Effector memory CD8-positive, alpha-beta T cell (primary cell): ENCODE measurements around the gene FKBP11.

Source experiments
- ATAC-seq: fragments of 150-1000 bp; cut with Tn5 transposase; replicated peaks from 2 replicates; pipeline ENCODE4 v1.10.0; 2021; ENCODE audit warnings: mild to moderate bottlenecking, moderate library complexity
- DNase-seq, 3 experiments: peaks; one replicate each; pipeline ENCODE4 v3.0.0; 2021
- H3K27ac Mint-ChIP-seq, 2 donors: one replicate each; pipeline ENCODE4 v1.8.0; 2022; ENCODE audit warnings: mild to moderate bottlenecking in 2 of 2, mixed read lengths in 2 of 2, moderate library complexity in 2 of 2
- H3K27me3 Mint-ChIP-seq, 2 donors: one replicate each; pipeline ENCODE4 v1.8.0; 2022; ENCODE audit warnings: mixed read lengths in 2 of 2
- H3K36me3 Mint-ChIP-seq: one replicate; pipeline ENCODE4 v1.8.0; 2022; ENCODE audit warnings: mild to moderate bottlenecking, moderate library complexity, mixed read lengths; ENCODE audit not compliant: insufficient read depth
- H3K4me1 Mint-ChIP-seq, 2 donors: one replicate each; pipeline ENCODE4 v1.8.0; 2022; ENCODE audit warnings: low read depth in 2 of 2, mixed read lengths in 2 of 2
- H3K4me3 Mint-ChIP-seq, 2 donors: one replicate each; pipeline ENCODE4 v1.8.0; 2022; ENCODE audit warnings: mild to moderate bottlenecking in 2 of 2, mixed read lengths in 2 of 2, moderate library complexity in 2 of 2
- H3K9me3 Mint-ChIP-seq, 2 donors: one replicate each; pipeline ENCODE4 v1.8.0; 2022; ENCODE audit warnings: mixed read lengths in 2 of 2

FKBP11 gene

DNA sequence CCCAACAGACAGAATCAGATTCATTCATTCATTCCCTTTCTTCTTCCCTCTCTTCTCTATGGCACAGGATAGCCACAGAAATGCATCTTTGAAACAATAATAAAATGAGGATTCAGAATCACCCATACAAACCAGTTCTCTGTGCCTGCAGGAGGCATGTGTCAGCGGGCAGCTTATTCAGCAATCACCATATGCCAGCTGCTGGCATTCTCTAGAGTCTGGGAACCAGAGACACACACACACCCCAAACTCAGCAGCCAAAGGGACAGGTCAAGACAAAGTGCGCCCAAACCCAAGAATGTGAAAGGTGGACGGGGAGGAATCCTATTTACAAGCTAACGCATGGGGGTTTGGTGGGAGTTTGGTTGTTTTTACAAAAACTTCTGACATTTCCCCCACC is 17.9 kb upstream of the FKBP11 start:
- no peaks in the 10 kb centered on the region for H3K9me3 Mint-ChIP-seq
- H3K4me1 Mint-ChIP-seq = peaks cover 12 to 14% of the 10 kb centered on the region in 2 donors
- H3K36me3 Mint-ChIP-seq = peaks cover 24% of the 10 kb centered on the region
- peak overlapping the region; percentile 12 to 44 for H3K27ac Mint-ChIP-seq
- no peaks in the 10 kb centered on the region for H3K27me3 Mint-ChIP-seq
- no peak for DNase-seq
- H3K4me3 Mint-ChIP-seq = no peak overlapping the region
- ATAC-seq = no peak

DNA sequence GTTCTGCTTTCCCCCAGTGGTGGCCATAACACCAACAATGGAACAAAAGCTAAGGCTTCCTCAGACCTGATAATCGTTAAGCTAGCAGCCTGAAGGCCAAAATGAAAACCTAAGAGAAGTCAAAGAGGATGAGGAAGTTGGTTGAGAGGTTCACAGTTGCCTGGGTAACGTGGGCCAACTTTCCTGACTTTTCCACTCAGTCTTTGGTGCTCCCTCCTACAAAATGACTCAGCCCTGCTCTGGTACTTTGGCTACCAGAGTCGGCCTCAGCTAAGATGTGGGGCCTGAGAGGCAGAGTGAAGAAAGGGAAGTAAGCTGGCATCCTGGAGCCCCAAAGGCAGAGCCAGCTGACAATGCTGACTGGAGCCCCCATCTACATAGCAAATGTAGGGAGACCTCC is 14.9 kb upstream of the FKBP11 start:
- ATAC-seq = no peak
- peaks cover 24% of the 10 kb centered on the region for H3K36me3 Mint-ChIP-seq

DNA sequence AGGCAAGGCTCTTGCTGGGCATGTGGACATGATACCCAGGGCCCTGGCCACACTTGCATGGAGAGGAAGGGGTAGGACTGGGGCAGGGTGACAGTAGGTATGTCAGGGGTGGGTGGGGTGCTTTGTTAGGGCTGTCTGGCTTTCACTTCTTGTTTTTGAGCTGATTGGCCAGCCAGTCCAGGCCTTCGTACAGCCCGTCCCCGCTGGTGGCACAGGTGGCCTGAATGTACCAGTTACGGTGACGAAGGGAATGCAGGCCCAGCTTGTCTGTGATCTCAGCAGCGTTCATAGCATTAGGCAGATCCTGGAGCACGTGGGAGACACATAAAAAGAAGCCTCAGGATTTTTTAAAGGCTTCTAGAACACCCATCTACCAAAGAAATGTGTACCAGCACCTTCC is 13.5 kb upstream of the FKBP11 start:
- no peaks in the 10 kb centered on the region for H3K9me3 Mint-ChIP-seq

More for the DNA sequence above, 14.9 kb upstream of the FKBP11 start:
- no peak for DNase-seq
- peak overlapping the region in 1 of 2 donors; percentile 60 for H3K27ac Mint-ChIP-seq
- H3K9me3 Mint-ChIP-seq = no peaks in the 10 kb centered on the region
- H3K27me3 Mint-ChIP-seq = no peaks in the 10 kb centered on the region
- H3K4me1 Mint-ChIP-seq = peaks cover 18 to 28% of the 10 kb centered on the region in 2 donors
- H3K4me3 Mint-ChIP-seq = no peak overlapping the region

DNA sequence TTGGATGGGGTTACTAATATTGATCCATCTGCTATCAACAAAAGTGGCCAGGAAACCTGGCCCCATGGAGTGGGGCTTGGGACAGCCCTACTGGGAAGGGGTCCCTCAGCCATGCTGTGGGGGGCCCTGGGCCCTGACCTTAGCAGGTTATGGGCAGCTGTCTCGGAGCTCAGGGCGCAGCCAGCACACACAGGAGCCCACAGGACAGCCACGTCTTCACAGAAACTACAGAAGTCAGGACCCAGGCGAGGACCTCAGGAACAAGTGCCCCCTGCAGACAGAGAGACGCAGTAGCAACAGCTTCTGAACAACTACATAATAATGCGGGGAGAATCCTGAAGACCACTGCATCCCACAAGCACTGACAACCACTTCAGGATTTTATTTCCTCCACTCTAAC is 11.9 kb upstream of the FKBP11 start:
- no peaks in the 10 kb centered on the region for H3K9me3 Mint-ChIP-seq
- H3K36me3 Mint-ChIP-seq = peaks cover 35% of the 10 kb centered on the region
- peak overlapping the region; percentile 96 for H3K27ac Mint-ChIP-seq
- DNase-seq (no peak), ATAC-seq (no peak)
- no peak overlapping the region for H3K4me3 Mint-ChIP-seq
- peaks cover 39% of the 10 kb centered on the region in 2 donors for H3K4me1 Mint-ChIP-seq
- no peaks in the 10 kb centered on the region for H3K27me3 Mint-ChIP-seq

More for the DNA sequence above, 13.5 kb upstream of the FKBP11 start:
- Mint-ChIP-seq H3K27ac (no peak overlapping the region), H3K4me1 (peaks cover 27 to 33% of the 10 kb centered on the region in 2 donors), H3K27me3 (no peaks in the 10 kb centered on the region), H3K4me3 (no peak overlapping the region), H3K36me3 (peaks cover 31% of the 10 kb centered on the region)
- ATAC-seq = no peak
- no peak for DNase-seq

DNA sequence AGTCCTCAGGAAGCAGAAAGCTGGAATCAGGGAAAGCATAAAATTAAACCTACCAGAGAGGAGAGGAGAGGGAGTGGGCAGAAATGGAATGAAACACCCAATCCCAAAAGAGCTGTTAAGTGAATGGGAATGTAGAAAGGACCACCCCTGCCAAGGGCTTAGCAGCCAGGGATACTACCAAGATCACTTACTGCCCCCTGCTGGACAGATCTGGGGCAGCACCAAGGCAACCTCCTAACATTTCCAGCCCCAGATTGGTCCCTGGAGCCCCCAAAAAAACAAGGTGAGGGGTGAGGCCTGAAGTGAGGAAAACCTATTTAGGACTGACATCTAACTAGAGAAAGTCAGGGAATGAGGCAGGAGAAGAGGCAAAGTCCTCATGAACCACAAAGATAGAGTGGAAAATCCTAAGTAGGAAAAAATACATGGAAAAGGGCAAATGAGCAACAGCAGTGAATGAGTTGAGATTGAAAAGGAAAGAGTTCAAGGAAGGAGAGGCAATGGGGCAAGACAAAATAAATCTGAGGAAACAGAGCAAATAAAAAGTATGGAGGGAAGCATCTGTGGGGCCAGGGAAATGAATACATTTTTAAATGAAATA is 11.2 kb upstream of the FKBP11 start:
- H3K4me3 Mint-ChIP-seq = no peak overlapping the region
- no peaks in the 10 kb centered on the region for H3K27me3 Mint-ChIP-seq
- H3K4me1 Mint-ChIP-seq = peaks cover 39% of the 10 kb centered on the region in 2 donors
- peak overlapping the region; percentile 96 for H3K27ac Mint-ChIP-seq
- DNase-seq (peak; percentile 85 to 90 (median 88)), ATAC-seq (peak; percentile 26)
- H3K36me3 Mint-ChIP-seq = peaks cover 31% of the 10 kb centered on the region
- H3K9me3 Mint-ChIP-seq = no peaks in the 10 kb centered on the region

DNA sequence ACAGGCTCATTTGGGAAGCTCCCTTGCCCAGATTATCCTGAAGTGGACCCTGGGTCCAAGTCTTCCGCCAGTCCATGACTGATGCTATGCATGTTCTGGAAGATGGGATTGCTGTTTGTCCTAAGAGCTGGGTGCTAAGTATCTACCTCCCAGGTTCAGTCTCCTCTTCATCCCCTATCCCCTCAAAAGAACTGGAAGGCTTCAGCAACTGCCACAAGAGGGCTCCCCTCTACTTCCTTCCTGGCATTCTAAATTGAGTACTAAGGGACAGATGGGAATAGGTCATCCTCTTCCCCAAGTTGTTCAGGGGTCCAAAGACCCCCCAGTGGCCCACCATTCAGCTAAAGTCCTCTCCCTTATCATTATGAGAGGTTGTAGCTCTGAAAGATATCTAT is 9.0 kb upstream of the FKBP11 start:
- Mint-ChIP-seq H3K4me1 (peaks cover 51 to 54% of the 10 kb centered on the region in 2 donors), H3K27me3 (no peaks in the 10 kb centered on the region), H3K36me3 (peaks cover 30% of the 10 kb centered on the region), H3K4me3 (peak overlapping the region; percentile 66 to 85), H3K27ac (peak overlapping the region; percentile 96), H3K9me3 (no peaks in the 10 kb centered on the region)
- ATAC-seq (no peak), DNase-seq (no peak)

DNA sequence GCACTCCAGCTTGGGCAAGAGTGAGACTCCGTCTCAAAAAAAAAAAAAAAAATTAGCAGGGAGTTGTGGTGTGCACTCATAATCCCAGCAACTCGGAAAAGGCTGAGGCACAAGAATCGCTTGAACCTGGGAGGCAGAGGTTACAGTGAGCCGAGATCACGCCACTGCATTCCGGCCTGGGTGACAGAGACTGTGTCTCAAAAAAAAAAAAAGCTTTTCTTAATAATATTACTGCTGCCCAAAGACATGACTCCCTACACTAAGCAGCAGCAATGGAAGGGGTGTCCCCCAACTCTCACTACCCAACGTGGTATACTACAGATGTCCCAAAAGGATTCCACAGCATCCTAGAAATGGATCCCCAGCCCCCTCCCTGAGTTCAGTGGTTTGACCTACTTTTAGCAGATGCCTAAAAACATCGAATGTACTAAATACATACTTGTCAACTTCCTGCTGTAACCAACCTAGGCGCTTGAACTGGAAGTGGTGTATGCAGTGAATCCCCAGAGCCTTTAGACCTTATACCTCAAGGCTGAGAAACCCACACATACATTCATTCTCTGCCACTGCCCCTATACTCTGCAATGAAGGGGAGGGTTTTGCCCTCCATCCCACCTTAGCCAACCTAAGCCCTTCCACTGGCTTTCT is 8.5 kb upstream of the FKBP11 start:
- H3K27ac Mint-ChIP-seq = peak overlapping the region; percentile 96
- DNase-seq (peak; percentile 51 to 55 (median 52)), ATAC-seq (peak; percentile 93)
- peak overlapping the region; percentile 66 to 85 for H3K4me3 Mint-ChIP-seq
- H3K36me3 Mint-ChIP-seq = peaks cover 25% of the 10 kb centered on the region
- no peaks in the 10 kb centered on the region for H3K9me3 Mint-ChIP-seq
- peaks cover 51 to 54% of the 10 kb centered on the region in 2 donors for H3K4me1 Mint-ChIP-seq
- H3K27me3 Mint-ChIP-seq = no peaks in the 10 kb centered on the region

DNA sequence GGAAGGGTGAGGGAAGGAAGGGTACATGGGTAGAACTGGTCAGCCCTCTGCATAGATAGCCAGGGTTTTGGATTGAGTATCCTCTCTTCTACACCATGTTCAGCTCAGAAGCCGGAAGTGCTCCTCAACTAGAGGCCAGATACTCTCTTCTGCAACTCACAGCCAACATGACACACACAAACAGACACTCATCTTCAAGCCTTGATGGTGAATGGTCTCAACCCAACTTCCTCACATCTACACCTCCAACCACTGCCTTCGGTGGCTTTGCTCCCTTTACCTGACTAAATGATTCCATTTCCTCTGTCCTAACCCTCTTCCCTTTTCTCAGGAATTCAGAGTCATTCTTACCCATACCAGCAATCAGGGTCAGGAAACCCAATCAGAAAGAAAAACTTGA is 7.6 kb upstream of the FKBP11 start:
- Mint-ChIP-seq H3K36me3 (peaks cover 22% of the 10 kb centered on the region), H3K4me3 (peak overlapping the region; percentile 66 to 85), H3K4me1 (peaks cover 51 to 54% of the 10 kb centered on the region in 2 donors), H3K27me3 (no peaks in the 10 kb centered on the region), H3K9me3 (no peaks in the 10 kb centered on the region), H3K27ac (peak overlapping the region; percentile 96)
- ATAC-seq (peak; percentile 34), DNase-seq (peak in 1 of 3 experiments; percentile 15)

DNA sequence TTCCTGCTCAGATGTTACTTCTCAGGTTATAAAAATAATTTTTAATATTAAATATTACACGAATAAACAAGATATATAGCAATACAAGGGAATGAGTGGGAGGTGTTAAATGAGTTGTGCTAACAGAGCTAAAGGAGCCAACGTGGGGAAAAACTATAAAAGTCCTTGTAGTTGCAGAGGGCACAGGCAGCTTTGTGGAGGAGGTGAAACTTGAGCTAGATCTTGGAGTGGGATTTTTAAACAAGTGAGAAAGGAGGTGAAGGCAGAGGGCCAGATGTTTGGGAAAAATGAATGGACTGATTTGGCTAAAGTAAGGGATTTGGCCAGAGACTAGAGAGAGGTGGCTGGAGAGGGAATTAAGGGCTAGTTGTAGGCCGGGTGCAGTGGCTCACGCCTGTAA is 5.2 kb upstream of the FKBP11 start:
- peaks cover 22% of the 10 kb centered on the region for H3K36me3 Mint-ChIP-seq
- H3K4me3 Mint-ChIP-seq = peak overlapping the region in 1 of 2 donors; percentile 6
- DNase-seq (no peak), ATAC-seq (no peak)
- H3K27ac Mint-ChIP-seq = peak overlapping the region in 1 of 2 donors; percentile 82
- no peaks in the 10 kb centered on the region for H3K9me3 Mint-ChIP-seq
- peaks cover 48 to 56% of the 10 kb centered on the region in 2 donors for H3K4me1 Mint-ChIP-seq
- no peaks in the 10 kb centered on the region for H3K27me3 Mint-ChIP-seq

DNA sequence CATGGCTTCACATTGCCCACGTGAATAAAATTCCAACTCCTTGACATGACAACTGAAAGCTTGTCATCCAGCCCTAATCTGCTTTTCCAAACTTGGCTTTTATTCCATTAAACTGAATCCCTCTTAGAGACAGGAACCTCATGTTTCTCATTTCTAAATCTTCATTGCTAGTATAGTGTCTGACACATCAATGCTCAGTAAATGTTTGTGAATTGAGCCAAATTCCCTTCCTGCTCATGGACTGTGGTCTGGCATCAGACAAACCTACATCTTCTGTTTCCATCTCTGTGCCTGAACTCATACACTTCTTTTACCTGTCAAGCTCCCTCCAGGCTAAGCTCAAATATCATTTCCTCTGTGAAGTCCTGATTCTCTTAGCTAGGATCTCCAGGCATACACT is 4.3 kb upstream of the FKBP11 start:
- DNase-seq (no peak), ATAC-seq (no peak)
- Mint-ChIP-seq H3K4me3 (no peak overlapping the region), H3K9me3 (no peaks in the 10 kb centered on the region), H3K27ac (no peak overlapping the region), H3K27me3 (no peaks in the 10 kb centered on the region), H3K36me3 (peaks cover 26% of the 10 kb centered on the region), H3K4me1 (peaks cover 43 to 53% of the 10 kb centered on the region in 2 donors)

DNA sequence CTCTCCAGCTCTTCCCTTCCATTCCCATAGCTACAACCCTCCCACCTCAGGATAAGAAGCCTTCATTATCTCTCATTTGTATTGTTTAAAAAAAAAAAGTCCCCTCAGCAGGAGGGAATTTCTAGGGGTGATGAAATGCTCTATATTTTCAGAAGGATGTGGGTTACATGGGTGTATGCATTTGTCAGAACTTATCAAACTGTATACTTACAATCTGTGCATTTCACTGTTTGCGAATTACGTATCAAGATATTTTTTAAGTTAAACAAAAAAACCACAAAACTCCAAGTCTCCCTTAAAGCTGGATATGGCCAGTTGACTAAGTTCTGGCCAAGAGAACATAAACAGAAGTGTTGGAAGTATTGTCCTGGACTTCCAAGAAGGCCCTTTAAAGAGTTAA is 2.0 kb upstream of the FKBP11 start:
- Mint-ChIP-seq H3K4me3 (peak overlapping the region; percentile 41 to 61), H3K36me3 (peaks cover 41% of the 10 kb centered on the region), H3K9me3 (no peaks in the 10 kb centered on the region), H3K4me1 (peaks cover 38 to 46% of the 10 kb centered on the region in 2 donors), H3K27me3 (no peaks in the 10 kb centered on the region), H3K27ac (peak overlapping the region; percentile 94 to 97)
- ATAC-seq (no peak), DNase-seq (no peak)

DNA sequence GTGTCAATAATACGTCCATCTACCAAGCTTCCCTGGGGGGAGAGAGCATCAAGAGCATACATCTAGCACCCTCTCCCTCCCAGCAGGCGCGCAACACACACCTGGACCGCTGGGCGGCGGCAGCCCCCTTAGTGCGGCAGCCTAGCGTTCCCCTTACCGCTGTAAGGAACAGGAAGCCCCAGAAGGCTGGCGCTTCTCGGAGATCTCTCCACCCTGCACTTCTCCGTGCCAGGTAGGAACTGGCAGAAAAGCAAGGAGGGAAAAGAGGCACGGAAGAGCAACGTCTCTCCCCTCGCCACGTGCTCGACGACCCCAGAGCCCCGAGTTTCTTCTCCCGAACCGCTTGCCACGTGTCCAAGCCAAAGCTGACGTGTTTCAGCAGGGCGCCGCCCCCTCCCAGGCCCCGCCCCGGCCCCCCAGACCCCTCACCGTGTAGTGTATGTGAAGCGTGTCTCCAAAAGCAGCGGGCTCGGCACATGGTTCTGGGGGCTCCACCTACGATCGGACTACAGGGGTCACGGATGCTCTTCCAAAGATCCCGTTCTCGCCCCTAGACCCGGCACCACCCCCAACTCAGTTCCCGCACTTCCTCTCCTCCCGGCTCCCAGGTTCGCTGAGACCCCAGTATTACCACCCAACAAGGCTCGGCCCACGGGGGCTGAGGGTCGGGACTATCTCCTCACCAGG is 532 bp downstream of the FKBP11 start:
- H3K4me3 Mint-ChIP-seq = peak overlapping the region; percentile 89 to 95
- no peaks in the 10 kb centered on the region for H3K27me3 Mint-ChIP-seq
- DNase-seq (peak; percentile 72 to 84 (median 72)), ATAC-seq (peak; percentile 69)
- H3K27ac Mint-ChIP-seq = peak overlapping the region; percentile 94 to 97
- peaks cover 40 to 48% of the 10 kb centered on the region in 2 donors for H3K4me1 Mint-ChIP-seq
- H3K36me3 Mint-ChIP-seq = peaks cover 54% of the 10 kb centered on the region
- H3K9me3 Mint-ChIP-seq = no peaks in the 10 kb centered on the region

DNA sequence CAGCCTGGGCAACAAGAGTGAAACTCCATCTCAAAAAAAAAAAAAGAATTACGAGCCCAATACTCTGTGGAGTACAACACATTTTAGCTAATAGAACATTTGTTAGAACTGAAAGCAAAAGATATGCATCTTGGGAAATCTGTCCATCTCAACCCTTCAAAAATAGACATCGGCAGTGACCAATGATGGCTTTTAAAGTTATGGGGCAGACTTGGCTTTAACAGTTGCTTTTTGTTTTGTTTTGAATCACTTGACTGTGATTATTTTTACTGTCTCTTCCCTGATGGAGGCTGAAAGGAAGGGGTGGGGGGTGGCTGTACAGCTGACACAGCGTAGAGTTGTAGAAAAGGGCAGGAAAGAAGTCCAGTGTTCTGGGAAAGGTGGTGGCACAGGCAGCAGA is 2.2 kb downstream of the FKBP11 start:
- ATAC-seq (no peak), DNase-seq (no peak)
- peak overlapping the region; percentile 94 to 97 for H3K27ac Mint-ChIP-seq
- peaks cover 54% of the 10 kb centered on the region for H3K36me3 Mint-ChIP-seq
- H3K4me3 Mint-ChIP-seq = peak overlapping the region in 1 of 2 donors; percentile 95
- peaks cover 40 to 50% of the 10 kb centered on the region in 2 donors for H3K4me1 Mint-ChIP-seq
- no peaks in the 10 kb centered on the region for H3K27me3 Mint-ChIP-seq
- H3K9me3 Mint-ChIP-seq = no peaks in the 10 kb centered on the region
